ENCODE measurements around the gene SMYD3. TPM values are rescaled to one million over a fixed set of nuclear protein-coding genes. Genes with fewer than 3 reads are reported as not detected.

The SMYD3 gene
- total RNA-seq, 1 experiment from 2014 or later: 25.5 TPM

DNA sequence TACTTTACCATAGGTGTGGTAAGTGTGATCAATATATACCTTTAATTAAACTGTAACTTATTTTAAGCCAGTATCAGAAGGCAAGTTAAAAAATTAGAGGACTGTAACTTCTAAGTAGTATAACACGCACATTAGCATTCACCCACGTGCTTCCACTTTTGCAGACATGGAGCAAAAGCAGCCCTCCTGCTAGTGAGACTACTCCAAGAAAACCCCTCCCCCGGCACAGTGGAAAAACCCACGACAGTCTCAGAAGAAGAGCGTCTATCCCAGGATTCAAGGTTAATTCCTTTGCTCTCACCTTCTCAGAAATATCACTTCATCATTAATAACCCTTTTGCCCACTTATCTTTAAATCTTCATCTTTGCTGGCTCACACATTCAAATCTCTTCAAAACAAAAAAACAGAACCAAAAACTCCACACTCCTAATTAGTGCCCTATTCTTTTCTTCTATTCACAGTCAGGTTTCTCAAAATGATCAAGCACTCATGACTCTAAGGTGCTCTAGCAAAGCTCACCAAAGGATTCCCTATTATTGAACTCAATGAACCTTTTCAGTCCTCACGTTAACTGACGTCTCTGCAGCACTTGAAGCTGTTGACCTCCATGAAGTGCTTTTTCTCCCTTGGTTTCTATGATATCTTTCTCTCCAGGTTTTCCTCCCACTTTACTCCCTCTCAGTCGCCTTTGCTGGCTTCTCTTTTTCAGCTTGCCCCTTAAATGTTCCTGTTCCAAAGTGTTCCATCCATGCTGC is 213.5 kb downstream of the SMYD3 start:
- TF ChIP-seq, protein P1, sequence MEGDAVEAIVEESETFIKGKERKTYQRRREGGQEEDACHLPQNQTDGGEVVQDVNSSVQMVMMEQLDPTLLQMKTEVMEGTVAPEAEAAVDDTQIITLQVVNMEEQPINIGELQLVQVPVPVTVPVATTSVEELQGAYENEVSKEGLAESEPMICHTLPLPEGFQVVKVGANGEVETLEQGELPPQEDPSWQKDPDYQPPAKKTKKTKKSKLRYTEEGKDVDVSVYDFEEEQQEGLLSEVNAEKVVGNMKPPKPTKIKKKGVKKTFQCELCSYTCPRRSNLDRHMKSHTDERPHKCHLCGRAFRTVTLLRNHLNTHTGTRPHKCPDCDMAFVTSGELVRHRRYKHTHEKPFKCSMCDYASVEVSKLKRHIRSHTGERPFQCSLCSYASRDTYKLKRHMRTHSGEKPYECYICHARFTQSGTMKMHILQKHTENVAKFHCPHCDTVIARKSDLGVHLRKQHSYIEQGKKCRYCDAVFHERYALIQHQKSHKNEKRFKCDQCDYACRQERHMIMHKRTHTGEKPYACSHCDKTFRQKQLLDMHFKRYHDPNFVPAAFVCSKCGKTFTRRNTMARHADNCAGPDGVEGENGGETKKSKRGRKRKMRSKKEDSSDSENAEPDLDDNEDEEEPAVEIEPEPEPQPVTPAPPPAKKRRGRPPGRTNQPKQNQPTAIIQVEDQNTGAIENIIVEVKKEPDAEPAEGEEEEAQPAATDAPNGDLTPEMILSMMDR (conservative IDR thresholded peaks at IDR 0.05): no peak
- H3K27me3 Mint-ChIP-seq (ENCODE audit: low read depth): no peaks in the 10 kb centered on the region
- no peak overlapping the region for H2BK5ac ChIP-seq (ENCODE audit: insufficient read length, low read length)
- H3K4me2 ChIP-seq (ENCODE audit: insufficient read depth, insufficient read length, low read length): no peak overlapping the region
- no peak overlapping the region for H3T11ph ChIP-seq (ENCODE audit: low read length)
- no peak overlapping the region for H3K23ac ChIP-seq (ENCODE audit: insufficient read length, low read depth, low read length)
- H4K20me1 ChIP-seq (ENCODE audit: control insufficient read depth, insufficient read depth, insufficient read length): no peaks in the 10 kb centered on the region
- WGBS (ENCODE audit: extremely low coverage, insufficient read length, low lambda C conversion rate): no CpG with 5 or more reads among the region's 8 CpGs
- DNase-seq: no peak
- H3K79me1 ChIP-seq (ENCODE audit: insufficient read depth, low read depth, low read length, poor library complexity, severe bottlenecking): no peaks in the 10 kb centered on the region
- no peaks in the 10 kb centered on the region for H3K23me2 ChIP-seq (ENCODE audit: insufficient read length, low read depth, low read length, poor library complexity, severe bottlenecking)
- no peak overlapping the region for H2BK20ac ChIP-seq (ENCODE audit: low read depth, low read length, poor library complexity, severe bottlenecking)
- H3K18ac ChIP-seq (ENCODE audit: insufficient read length, low read depth, low read length): no peak overlapping the region
- no peak overlapping the region for H2BK120ac ChIP-seq (ENCODE audit: low read depth, low read length, poor library complexity, severe bottlenecking)
- H4K91ac ChIP-seq (ENCODE audit: insufficient read length, low read depth, low read length): no peak overlapping the region
- H2BK15ac ChIP-seq (ENCODE audit: low read depth, low read length): no peak overlapping the region
- H2BK12ac ChIP-seq (ENCODE audit: insufficient read length, low read depth, low read length): no peak overlapping the region
- no peaks in the 10 kb centered on the region for H3K79me2 ChIP-seq (ENCODE audit: insufficient read depth, low read length)
- no peak overlapping the region for H3K4me3 Mint-ChIP-seq
- H3K27ac ChIP-seq (ENCODE audit: insufficient read length, low read depth, low read length): no peak overlapping the region
- H4K5ac ChIP-seq (ENCODE audit: insufficient read length, low read depth, low read length): no peak overlapping the region
- H3K27me3 ChIP-seq (ENCODE audit: insufficient read depth, low read length): no peaks in the 10 kb centered on the region
- H3K27ac Mint-ChIP-seq: peak overlapping the region in 1 of 3 experiments; percentile 10; a peak in 3 of 7 replicates
- H3K4ac ChIP-seq (ENCODE audit: low read depth, low read length): no peak overlapping the region
- no peak overlapping the region for H2AFZ ChIP-seq (ENCODE audit: low read length)
- H2AK5ac ChIP-seq (ENCODE audit: insufficient read length, low read length): no peak overlapping the region
- peaks cover 16 to 17% of the 10 kb centered on the region in 2 experiments for H3K4me1 Mint-ChIP-seq
- peaks cover 4% of the 10 kb centered on the region for H3K4me1 ChIP-seq (ENCODE audit: insufficient read depth, low read length)
- H3K9me3 ChIP-seq (ENCODE audit: control insufficient read depth, low read depth, low read length): no peaks in the 10 kb centered on the region
- H3K36me3 Mint-ChIP-seq (ENCODE audit: insufficient read depth in 1 of 3, low read depth in 3 of 3): no peaks in the 10 kb centered on the region
- H3K9me3 Mint-ChIP-seq: no peaks in the 10 kb centered on the region
- no peak overlapping the region for H3K56ac ChIP-seq (ENCODE audit: insufficient read length, low read depth, low read length)
- no peak overlapping the region for H3K14ac ChIP-seq (ENCODE audit: insufficient read depth, low read length)
- no peak overlapping the region for H4K8ac ChIP-seq (replicated peaks; ENCODE audit: insufficient read length, low read depth, low read length)
- H3K9ac ChIP-seq (ENCODE audit: extremely low read depth, insufficient read length, low read length): no peak overlapping the region

All from H9 (cell line).